ENCODE results near the gene PARD3B.

The PARD3B gene

GRCh38 chr2:205405194-205405593 is 859.9 kb downstream of the PARD3B start:
- no peak for DNase-seq (ENCODE audit: low spot score)

GRCh38 chr2:205405752-205406151 is 860.5 kb downstream of the PARD3B start:
- DNase-seq (ENCODE audit: low spot score): no peak

GRCh38 chr2:205407984-205408383 is 862.7 kb downstream of the PARD3B start:
- DNase-seq (ENCODE audit: low spot score): no peak

GRCh38 chr2:205408696-205409095 is 863.4 kb downstream of the PARD3B start:
- DNase-seq (ENCODE audit: low spot score): no peak

- DNase-seq (ENCODE audit: low spot score): no peak
Observed at GRCh38 chr2:205409411-205409810, 864.1 kb downstream of the PARD3B start.

GRCh38 chr2:205411558-205411957 is 866.3 kb downstream of the PARD3B start:
- no peak for DNase-seq (ENCODE audit: low spot score)

GRCh38 chr2:205424326-205424725 is 879.1 kb downstream of the PARD3B start:
- peak; percentile 71 for DNase-seq (ENCODE audit: low spot score)

- no peak for DNase-seq (ENCODE audit: low spot score)
Observed at GRCh38 chr2:205425102-205425501, 879.8 kb downstream of the PARD3B start.

- DNase-seq (ENCODE audit: low spot score): no peak
Observed at GRCh38 chr2:205427112-205427511, 881.8 kb downstream of the PARD3B start.

- DNase-seq (ENCODE audit: low spot score): no peak
Observed at GRCh38 chr2:205428811-205429210, 883.5 kb downstream of the PARD3B start.

- DNase-seq (ENCODE audit: low spot score): no peak
Observed at GRCh38 chr2:205435970-205436369, 890.7 kb downstream of the PARD3B start.

- no peak for DNase-seq (ENCODE audit: low spot score)
Observed at GRCh38 chr2:205438241-205438640, 893.0 kb downstream of the PARD3B start.

- DNase-seq (ENCODE audit: low spot score): no peak
Observed at GRCh38 chr2:205439621-205440020, 894.3 kb downstream of the PARD3B start.

GRCh38 chr2:205441524-205441923 is 896.2 kb downstream of the PARD3B start:
- no peak for DNase-seq (ENCODE audit: low spot score)

- no peak for DNase-seq (ENCODE audit: low spot score)
Observed at GRCh38 chr2:205448189-205448588, 902.9 kb downstream of the PARD3B start.

GRCh38 chr2:205451901-205452512 is 906.7 kb downstream of the PARD3B start:
- DNase-seq (ENCODE audit: low spot score): no peak

- no peak for DNase-seq (ENCODE audit: low spot score)
Observed at GRCh38 chr2:205453202-205453601, 907.9 kb downstream of the PARD3B start.

GRCh38 chr2:205456682-205457081 is 911.4 kb downstream of the PARD3B start:
- DNase-seq (ENCODE audit: low spot score): no peak

- no peak for DNase-seq (ENCODE audit: low spot score)
Observed at GRCh38 chr2:205460217-205460616, 914.9 kb downstream of the PARD3B start.

- no peak for DNase-seq (ENCODE audit: low spot score)
Observed at GRCh38 chr2:205461169-205461568, 915.9 kb downstream of the PARD3B start.

- no peak for DNase-seq (ENCODE audit: low spot score)
Observed at GRCh38 chr2:205461678-205462665, 916.7 kb downstream of the PARD3B start.

- DNase-seq (ENCODE audit: low spot score): no peak
Observed at GRCh38 chr2:205462681-205463345, 917.5 kb downstream of the PARD3B start.
